OCI-M2 (cell line): Measurements from ENCODE around the gene C20orf202.
"Not testable (repeated sequence)": the region's sequence is repeated elsewhere in the genome, so short reads cannot be mapped to it uniquely, and the experiment has no call there.

Experiments
- DNase-seq: peaks from one replicate; lab custom pipeline; 2025; ENCODE audit not compliant: unreplicated experiment; lab: John Stamatoyannopoulos, UW

The C20orf202 gene

DNA sequence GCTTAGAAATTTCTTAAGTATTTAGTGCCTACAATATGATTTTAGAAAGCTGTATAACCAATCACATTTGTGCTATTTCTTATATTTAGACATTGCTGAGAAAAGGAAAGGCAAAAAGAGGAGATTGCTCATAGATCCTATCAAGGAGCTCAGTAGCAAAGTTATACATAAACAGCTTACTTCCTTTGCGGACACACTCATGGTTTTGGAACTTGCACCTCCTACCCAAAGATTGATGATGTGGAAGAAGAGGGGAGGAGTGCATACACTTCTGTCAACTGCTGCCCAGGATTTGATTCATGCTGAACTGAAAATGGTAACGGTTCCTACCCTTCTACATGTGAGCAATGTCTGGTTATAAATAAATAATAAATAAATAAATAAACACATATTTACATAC, 39.3 kb downstream of the C20orf202 start:
- DNase-seq = no peak

DNA sequence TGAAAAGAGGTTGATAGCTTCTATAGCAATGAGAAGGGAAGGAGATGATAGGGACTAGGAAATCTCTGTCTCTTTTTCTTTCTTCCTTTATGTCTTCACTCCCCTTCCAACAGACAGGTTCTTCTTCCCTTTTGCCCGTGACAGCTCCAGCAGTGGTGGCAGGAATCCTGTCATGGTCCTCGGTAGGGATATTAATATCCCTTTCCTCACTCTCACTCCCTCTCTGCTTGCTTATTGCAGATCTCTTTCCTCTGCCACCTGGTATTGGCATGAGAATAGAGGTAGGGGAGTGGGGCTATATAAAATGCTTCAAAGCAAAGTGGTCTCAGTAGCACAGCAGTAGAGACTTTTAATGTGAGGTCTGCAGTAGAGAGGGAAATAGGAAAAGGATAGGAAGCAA, 42.3 kb downstream of the C20orf202 start:
- DNase-seq = no peak

DNA sequence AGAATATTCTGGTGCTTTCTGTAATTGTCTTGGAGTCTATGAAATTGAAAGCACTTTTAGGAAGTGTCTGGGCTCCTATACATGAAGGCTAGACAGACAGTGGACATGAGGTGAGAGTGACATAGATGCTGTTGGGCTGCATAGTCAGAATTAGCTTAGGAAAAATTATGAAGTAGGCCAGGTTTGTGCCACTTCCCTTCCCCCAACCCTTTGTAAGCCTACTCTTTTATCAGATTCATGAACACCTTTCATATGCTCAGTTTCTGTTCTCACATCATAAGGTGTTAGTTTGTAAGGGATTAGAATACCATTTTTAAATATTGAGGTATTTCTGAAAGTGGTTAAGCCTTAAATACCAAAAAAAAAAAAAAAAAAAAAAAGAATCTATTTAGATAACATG, 44.4 kb downstream of the C20orf202 start:
- no peak for DNase-seq

DNA sequence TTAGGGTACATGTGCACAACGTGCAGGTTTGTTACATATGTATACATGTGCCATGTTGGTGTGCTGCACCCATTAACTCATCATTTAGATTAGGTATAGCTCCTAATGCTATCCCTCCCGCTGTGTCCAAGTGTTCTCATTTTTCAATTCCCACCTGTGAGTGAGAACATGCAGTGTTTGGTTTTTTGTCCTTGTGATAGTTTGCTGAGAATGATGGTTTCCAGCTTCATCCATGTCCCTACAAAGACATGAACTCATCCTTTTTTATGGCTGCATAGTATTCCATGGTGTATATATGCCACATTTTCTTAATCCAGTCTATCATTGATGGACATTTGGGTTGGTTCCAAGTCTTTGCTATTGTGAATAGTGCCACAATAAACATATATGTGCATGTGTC, 47.0 kb downstream of the C20orf202 start:
- not testable (repeated sequence) for DNase-seq

DNA sequence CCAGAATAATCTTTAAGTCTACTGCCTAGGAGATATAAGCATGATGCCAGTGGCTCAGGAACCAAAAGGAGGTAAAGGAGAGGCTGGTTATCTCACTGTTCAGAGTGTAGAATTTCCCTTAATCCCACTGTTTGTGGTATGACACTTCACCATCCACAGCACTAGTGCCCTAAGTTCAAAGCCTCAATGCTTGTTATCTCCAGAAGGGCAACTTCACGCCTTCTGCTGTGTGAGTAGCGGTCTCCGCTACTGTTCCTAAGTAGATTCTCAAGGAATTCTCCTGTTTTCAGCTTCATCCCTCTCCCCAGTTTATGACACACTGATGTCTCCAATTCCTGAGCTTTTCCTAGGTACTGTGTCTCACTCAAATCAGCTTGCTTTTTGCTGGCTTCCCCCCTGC, 49.2 kb downstream of the C20orf202 start:
- DNase-seq = no peak

DNA sequence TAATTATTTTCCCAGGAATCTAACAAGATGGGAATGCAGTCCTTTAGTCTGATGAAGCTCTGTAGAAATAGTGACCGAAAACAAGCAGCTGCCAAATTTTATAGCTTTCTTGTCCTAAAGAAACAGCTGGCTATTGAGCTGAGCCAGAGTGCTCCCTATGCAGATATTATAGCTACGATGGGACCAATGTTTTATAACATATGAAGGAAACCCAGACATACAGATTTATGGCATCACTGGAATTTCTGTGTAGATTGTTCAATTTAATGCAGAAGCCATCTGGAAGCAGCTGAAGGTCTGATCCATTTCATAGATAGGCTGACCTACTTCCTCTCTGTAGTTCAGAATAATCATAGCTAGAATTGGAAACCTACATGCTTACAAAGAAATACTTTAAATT, 51.0 kb downstream of the C20orf202 start:
- no peak for DNase-seq

DNA sequence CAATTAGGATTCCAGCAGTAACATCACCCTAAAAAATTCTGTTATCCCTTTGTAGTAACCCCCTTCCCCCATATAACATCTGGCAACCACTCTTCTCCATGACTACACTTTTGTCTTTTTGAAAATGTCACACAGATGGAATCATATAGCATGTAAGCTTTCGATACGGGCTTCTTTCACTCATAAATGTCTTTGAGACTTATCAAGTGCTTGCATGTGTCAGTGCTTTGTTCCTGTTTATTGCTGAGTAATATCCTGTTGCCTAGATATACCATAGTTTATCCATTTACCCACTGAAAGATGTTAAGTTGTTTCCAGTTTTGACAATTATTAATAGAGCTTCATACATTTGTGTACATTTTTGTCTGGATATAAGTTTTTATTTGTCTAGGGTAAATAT, 52.4 kb downstream of the C20orf202 start:
- DNase-seq = peak; percentile 49
